Subcutaneous adipose tissue (tissue), 4 donors: ENCODE data around the gene ITPRIPL2. TPM values are rescaled to one million over a fixed set of nuclear protein-coding genes. Genes with fewer than 3 reads are reported as not detected.

Source experiments
- total RNA-seq, 4 donors: library from RNA; depleted of rRNA; stranded (reverse); fragments of >200 nt; gene quantifications; one replicate each; pipeline ENCODE4 v1.1.0, GENCODE V29; 2016
- TF ChIP-seq, protein P1 (sequence below): fragments of 450-650 bp; IDR thresholded peaks from one replicate; pipeline ENCODE4 v1.5.1; 2016; ENCODE audit warnings: low read depth, mild to moderate bottlenecking, control low read depth, antibody characterized with exemption, moderate library complexity

The ITPRIPL2 gene
- total RNA-seq, 4 donors from 2014 or later: 45.0 to 72.0 (median 56.7) TPM

DNA sequence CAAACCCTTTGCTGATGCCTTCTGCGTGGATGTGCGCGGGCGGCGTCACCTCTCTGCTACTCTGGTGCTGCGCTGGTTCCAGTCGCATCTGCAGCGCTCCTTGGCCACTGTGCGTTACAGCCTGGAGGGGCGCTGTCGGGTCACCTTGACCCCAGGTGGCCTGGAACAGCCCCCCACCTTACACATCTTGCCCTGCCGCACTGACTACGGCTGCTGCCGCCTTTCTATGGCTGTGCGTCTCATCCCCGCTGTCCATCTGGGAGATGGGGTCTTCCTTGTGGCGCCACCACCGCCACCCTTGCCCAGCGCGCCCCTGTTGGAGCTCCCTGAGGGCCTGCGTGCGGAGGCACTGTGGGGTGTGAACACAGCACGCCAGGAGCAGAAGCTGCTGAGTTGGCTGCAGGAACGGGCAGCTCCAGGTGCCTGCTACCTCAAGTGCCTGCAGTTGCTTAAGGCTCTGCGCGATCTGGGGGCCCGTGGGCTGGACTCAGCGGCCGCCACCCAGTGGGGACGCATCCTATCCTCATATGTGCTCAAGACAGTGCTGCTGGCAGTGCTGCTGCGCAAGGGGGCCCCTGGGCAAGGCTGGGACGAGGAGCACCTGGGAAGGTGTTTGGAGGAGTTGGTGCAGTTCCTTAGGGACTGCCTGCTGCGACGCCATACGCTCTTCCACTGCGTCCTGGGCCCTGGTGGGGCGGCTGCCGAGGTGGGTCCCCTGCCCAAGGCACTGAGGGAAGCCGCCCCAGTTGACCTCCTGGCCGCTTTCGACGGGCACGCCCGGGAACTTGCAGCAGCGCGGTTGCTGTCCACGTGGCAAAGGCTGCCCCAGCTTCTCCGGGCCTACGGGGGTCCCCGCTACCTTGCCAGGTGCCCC is 1.6 kb downstream of the ITPRIPL2 start:
- TF ChIP-seq, protein P1, sequence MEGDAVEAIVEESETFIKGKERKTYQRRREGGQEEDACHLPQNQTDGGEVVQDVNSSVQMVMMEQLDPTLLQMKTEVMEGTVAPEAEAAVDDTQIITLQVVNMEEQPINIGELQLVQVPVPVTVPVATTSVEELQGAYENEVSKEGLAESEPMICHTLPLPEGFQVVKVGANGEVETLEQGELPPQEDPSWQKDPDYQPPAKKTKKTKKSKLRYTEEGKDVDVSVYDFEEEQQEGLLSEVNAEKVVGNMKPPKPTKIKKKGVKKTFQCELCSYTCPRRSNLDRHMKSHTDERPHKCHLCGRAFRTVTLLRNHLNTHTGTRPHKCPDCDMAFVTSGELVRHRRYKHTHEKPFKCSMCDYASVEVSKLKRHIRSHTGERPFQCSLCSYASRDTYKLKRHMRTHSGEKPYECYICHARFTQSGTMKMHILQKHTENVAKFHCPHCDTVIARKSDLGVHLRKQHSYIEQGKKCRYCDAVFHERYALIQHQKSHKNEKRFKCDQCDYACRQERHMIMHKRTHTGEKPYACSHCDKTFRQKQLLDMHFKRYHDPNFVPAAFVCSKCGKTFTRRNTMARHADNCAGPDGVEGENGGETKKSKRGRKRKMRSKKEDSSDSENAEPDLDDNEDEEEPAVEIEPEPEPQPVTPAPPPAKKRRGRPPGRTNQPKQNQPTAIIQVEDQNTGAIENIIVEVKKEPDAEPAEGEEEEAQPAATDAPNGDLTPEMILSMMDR: no peak

- TF ChIP-seq, protein P1: no peak
Observed at GRCh38 chr16:19116711-19117449, 3.1 kb downstream of the ITPRIPL2 start.

- TF ChIP-seq, protein P1: no peak
Observed at GRCh38 chr16:19118938-19119431, 5.2 kb downstream of the ITPRIPL2 start.

GRCh38 chr16:19119564-19119963 is 5.8 kb downstream of the ITPRIPL2 start:
- TF ChIP-seq, protein P1: no peak

- TF ChIP-seq, protein P1: no peak
Observed at GRCh38 chr16:19123535-19124178, 9.9 kb downstream of the ITPRIPL2 start.

- TF ChIP-seq, protein P1: no peak
Observed at GRCh38 chr16:19126300-19126699, 12.5 kb downstream of the ITPRIPL2 start.
